ENCODE measurements around the gene ELAVL2. TPM values are rescaled to one million over a fixed set of nuclear protein-coding genes. Genes with fewer than 3 reads are reported as not detected.

ELAVL2 gene
- total RNA-seq, 1 experiment from 2014 or later, result 35.9 TPM

- TF ChIP-seq USF2 (CRISPR knock-in tag; IDR thresholded peaks at IDR 0.05) (no peak), ZNF317 (CRISPR knock-in tag; IDR thresholded peaks at IDR 0.05; ENCODE audit: borderline replicate concordance, low read depth) (no peak), NFE2L1 (CRISPR knock-in tag; IDR thresholded peaks at IDR 0.05) (no peak), TEAD4 (CRISPR knock-in tag; IDR thresholded peaks at IDR 0.05) (no peak)
Measured at GRCh38 chr9:23672151-23672550, 153.9 kb downstream of the ELAVL2 start (continued).

GRCh38 chr9:23669776-23670175, 156.3 kb downstream of the ELAVL2 start:
- TF ChIP-seq NR3C1 (CRISPR knock-in tag; conservative IDR thresholded peaks at IDR 0.05; ENCODE audit: low read depth) (no peak), ZMAT4 (CRISPR knock-in tag; IDR thresholded peaks at IDR 0.05) (no peak), ZNF281 (CRISPR knock-in tag; IDR thresholded peaks at IDR 0.05) (no peak), ZNF416 (CRISPR knock-in tag; IDR thresholded peaks at IDR 0.05) (no peak), HMGXB4 (CRISPR knock-in tag; IDR thresholded peaks at IDR 0.05) (no peak), PRDM15 (CRISPR knock-in tag; IDR thresholded peaks at IDR 0.05) (no peak), ZNF232 (CRISPR knock-in tag; IDR thresholded peaks at IDR 0.05) (no peak), ZNF423 (CRISPR knock-in tag; IDR thresholded peaks at IDR 0.05) (no peak), GABPB1 (CRISPR knock-in tag; IDR thresholded peaks at IDR 0.05) (no peak)
- Mint-ChIP-seq H3K27ac (no peak overlapping the region), H3K4me3 (no peak overlapping the region), H3K9me3 (no peaks in the 10 kb centered on the region), H3K36me3 (peaks cover 87% of the 10 kb centered on the region), H3K4me1 (0 out of 2 replicates have a peak, but pooled peaks cover under 1% of the 10 kb centered on the region), H3K27me3 (ENCODE audit: low read depth) (no peaks in the 10 kb centered on the region)
- DNase-seq (ENCODE audit: low spot score) (no peak), ATAC-seq (no peak)
- ChIA-PET CTCF (no interaction called here), POLR2A (no interaction called here)

- POLR2A ChIA-PET, result interaction anchor here (0.6 to 0.7 kb wide), 2 partner anchors 10 to 28 kb away, joined by 3 to 7 read pairs; no protein-coding TSS in a partner anchor
- no peak overlapping the region for H3K4me3 Mint-ChIP-seq
- TF ChIP-seq TCF7 (CRISPR knock-in tag; IDR thresholded peaks at IDR 0.05; ENCODE audit: low read depth) (no peak), ZBTB43 (CRISPR knock-in tag; IDR thresholded peaks at IDR 0.05) (no peak), USF2 (CRISPR knock-in tag; IDR thresholded peaks at IDR 0.05) (no peak), SMAD4 (CRISPR knock-in tag; IDR thresholded peaks at IDR 0.05) (no peak), NR1H2 (CRISPR knock-in tag; IDR thresholded peaks at IDR 0.05) (no peak), IRF2 (CRISPR knock-in tag; IDR thresholded peaks at IDR 0.05; ENCODE audit: borderline replicate concordance, low read depth) (no peak), NFE2L1 (CRISPR knock-in tag; IDR thresholded peaks at IDR 0.05) (no peak), ZNF671 (CRISPR knock-in tag; IDR thresholded peaks at IDR 0.05) (no peak), HMGA2 (CRISPR knock-in tag; IDR thresholded peaks at IDR 0.05) (no peak)
Measured at GRCh38 chr9:23665635-23666034, 160.4 kb downstream of the ELAVL2 start.

More at GRCh38 chr9:23665635-23666034, 160.4 kb downstream of the ELAVL2 start:
- Mint-ChIP-seq H3K27me3 (ENCODE audit: low read depth) (no peaks in the 10 kb centered on the region), H3K36me3 (peaks cover 86% of the 10 kb centered on the region), H3K4me1 (peaks cover 8% of the 10 kb centered on the region), H3K9me3 (no peaks in the 10 kb centered on the region), H3K27ac (peak overlapping the region; percentile 34; the same call in 1 of the 2 replicates)
- CTCF ChIA-PET, result interaction anchor here (0.7 kb wide), 1 partner anchor 159 kb away, joined by 4 read pairs; no protein-coding TSS in a partner anchor
- no peak for ATAC-seq
- no peak for DNase-seq (ENCODE audit: low spot score)
